Embryonic facial prominence (tissue), 1 donor: ENCODE results near the gene C1QTNF5.
A peak's percentile ranks its signal among the peaks of the same experiment; 100 is the strongest.

Experiments used
- DNase-seq: peaks from one replicate; pipeline ENCODE4 v3.0.0-alpha.2; 2016; ENCODE audit errors: extremely low spot score

C1QTNF5 gene

DNA sequence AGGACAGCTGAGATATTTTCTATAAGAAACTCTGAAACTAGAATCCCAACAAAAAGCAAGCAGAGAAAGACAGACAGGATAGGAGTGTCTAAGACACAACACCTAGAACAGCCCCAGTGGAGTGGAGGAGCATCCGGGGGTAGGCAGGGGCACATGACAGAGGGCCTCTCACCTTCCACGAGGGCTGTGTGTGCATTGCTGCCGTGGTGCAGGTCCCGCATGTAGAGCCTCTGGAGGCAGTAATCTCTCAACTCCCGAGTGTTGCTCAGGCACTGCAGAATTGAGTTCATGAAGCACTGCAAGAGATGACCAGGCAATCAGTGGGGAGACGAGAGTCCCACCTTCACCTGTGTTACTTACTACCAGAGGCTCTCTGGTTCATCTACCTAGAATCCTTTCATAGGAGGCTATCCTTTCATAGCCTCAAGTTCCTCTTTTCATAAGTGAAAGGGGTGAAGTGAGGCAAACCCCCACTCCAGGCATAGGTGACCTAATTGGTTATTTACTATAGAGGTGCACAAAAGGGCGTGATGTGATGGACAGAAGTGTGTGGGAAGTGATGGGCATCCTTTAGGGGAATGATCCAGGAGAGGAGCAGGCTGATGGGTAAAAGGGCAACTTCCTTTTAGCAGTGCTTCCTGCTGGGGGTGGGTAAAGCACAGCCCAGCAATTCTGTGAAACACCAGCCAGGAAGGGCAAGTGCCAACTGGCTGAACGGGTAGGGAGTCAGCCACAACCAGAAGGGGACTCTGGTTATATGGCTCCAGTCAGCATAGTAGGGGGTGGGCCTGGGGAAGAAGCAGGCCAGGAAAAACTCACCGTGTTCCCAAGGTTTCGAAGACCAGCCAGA, 18.9 kb upstream of the C1QTNF5 start:
- DNase-seq = no peak

DNA sequence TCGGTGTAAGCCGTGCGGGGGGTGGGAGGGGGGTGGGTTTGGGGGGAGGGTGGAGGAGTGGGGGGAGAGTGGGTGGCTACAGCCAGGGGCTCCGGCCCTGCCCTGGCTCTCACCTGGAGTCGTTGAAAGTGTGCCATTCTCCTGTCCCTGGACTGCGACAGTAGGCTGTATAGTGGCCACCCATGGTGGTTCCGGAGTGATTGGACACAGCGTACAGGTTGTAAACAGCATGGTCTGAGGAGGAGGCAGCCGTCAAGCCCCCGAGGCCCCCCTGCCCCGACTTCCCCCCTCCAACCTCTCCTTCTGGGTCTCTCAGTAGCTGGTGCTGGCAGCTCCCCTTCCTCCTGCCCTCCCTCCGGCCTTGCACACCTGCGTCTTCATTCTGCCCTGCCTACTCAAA, 16.4 kb upstream of the C1QTNF5 start:
- DNase-seq = no peak

- DNase-seq = peak; percentile 85
Measured at GRCh38 chr11:119356349-119357031, 15.8 kb upstream of the C1QTNF5 start.

GRCh38 chr11:119355091-119355843, 14.6 kb upstream of the C1QTNF5 start:
- no peak for DNase-seq

GRCh38 chr11:119352857-119353260, 12.2 kb upstream of the C1QTNF5 start:
- no peak for DNase-seq

- DNase-seq = no peak
Measured at GRCh38 chr11:119351232-119351631, 10.5 kb upstream of the C1QTNF5 start.

DNA sequence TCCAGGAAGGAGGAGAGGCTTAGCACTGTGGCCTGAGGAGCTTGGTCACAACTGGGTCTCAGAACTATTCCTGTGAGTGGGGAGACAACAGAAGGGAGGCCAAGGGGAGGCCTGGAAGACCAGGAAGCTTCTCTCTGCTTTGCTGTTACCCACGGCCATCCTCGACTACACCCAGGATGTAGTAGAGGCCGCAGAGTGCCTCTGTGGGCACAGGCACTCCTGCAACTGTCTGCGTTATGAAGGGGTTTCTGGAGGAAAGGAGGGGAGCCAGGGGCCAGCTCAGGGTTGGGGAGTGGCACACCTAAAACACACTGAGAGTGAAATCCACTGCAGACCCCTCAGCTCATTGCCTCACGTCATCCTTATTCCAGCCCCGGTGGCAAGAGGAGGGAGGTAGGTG, 9.6 kb upstream of the C1QTNF5 start:
- DNase-seq = no peak

GRCh38 chr11:119347940-119348605, 7.4 kb upstream of the C1QTNF5 start:
- no peak for DNase-seq

DNA sequence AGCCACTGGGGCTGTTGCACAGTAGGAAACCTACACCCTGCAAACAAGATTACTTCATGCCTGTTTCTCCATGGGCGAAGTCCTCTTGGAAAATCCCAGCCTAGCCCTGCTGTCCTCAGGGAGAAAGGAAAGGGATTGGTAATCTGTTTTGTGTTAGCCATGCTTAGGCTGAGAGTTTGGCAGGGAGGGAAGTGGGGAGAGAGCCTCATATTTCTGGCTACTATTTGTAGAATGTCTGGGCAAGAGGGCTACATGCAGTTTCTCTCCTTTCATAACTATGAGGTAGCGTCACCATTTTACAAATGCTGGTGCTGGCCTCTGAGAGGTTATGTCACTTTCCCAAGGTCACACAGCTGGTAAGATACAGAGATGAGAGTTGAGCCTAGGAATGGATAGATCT, 6.6 kb upstream of the C1QTNF5 start:
- DNase-seq = no peak

- no peak for DNase-seq
Measured at GRCh38 chr11:119346605-119347004, 5.9 kb upstream of the C1QTNF5 start, which contains the start of gene MFRP. Gene MFRP, minus strand, starts transcription at chr11:119346705. Its CDS starts 192 bp downstream, at chr11:119346513.

DNA sequence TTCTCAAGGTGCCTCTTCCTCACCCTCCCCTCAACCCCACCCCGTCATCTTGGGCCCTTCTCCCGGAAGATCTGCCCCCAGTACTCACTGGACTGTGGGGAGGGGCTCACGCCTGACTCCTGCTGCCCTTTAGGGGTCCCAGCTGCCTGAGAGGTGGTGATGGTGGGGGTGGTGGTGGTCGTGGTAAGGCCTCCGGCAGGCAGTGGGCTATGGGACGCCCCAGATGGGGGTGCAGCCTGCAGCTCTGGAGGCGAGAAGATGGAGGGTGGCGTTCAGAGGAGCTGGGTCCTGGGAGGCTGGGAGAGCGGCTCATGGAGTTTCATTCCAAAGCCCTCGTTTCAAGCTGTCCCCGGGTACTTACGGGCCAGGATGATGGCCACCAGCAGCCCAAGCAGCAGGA, 5.0 kb upstream of the C1QTNF5 start:
- DNase-seq = no peak

DNA sequence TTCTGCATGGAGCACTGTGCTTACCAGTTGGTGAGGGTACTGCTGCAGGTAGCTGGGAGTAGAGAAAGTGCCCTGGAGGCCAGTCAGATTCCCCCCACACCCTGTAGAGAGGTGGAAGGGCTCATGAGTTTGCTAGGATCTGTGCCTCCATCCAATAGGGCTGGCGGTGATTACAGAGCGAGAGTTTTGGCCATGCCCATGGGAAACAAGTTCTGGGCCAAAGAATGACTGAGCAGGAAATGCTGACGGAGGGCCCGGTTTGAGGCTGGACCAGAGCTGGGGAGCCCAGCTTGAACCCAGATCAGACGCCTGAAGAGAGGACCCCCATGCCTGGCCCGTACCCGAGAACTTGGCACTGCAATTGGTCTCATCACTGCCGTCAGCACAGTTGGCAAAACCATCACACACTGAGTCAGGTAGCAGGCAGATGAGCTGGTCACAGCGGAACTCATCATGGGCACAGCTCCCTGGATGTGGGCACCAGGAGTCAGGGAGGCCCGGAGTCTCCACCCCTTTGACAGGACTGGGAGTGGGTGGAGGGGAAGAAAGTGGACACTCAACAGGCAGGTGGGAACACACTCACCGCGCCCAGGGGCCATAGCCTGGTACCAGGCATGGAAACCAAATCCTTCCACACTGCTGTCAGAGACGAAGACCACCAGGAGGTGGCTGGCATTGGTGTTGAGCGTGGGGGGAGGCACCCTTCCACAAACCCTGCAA, 3.8 kb upstream of the C1QTNF5 start:
- DNase-seq = no peak

GRCh38 chr11:119343726-119344125, 3.0 kb upstream of the C1QTNF5 start:
- no peak for DNase-seq

- DNase-seq = no peak
Measured at GRCh38 chr11:119342362-119343130, 1.9 kb upstream of the C1QTNF5 start.

- DNase-seq = no peak
Measured at GRCh38 chr11:119342023-119342300, 1.3 kb upstream of the C1QTNF5 start.

DNA sequence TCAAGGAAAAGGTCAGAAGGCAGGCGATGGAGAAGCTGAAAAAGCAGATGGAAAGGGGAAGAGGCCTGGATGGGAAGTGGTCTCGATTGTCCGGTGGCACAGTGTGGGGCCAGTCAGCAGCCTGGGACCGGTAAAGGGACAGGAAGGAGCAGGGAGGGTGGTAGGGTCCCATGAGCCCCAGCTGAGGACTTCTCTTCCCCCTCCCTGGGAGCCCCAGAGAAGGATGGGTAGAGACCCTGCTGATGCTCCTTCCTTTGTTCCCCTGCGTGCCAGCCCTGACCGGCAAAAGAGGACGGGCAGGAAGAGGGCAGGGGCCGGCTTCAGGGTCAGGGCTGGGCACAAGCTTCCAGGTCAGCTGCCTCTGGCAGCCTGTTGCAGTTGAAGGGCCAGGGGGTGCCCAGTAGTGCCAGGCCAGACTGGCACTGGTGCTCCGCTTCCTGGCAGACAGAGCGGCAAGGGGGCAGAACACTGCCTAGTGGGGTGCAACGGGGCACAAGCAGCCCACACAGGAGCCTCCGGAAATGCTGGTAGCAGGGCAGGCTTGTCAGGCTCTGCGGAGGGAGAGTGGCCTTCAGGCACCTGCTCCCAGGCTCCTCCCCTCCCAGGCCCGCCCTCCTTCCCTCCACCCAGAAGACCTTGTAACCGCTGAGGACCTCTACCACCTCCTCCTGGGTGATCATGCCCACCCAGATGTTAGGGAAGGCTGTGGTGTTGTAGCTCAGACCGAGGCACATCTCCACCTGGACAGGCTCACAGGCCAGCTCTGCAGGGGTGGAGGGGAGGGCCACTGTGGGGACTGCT, 739 bp upstream of the C1QTNF5 start:
- no peak for DNase-seq

DNA sequence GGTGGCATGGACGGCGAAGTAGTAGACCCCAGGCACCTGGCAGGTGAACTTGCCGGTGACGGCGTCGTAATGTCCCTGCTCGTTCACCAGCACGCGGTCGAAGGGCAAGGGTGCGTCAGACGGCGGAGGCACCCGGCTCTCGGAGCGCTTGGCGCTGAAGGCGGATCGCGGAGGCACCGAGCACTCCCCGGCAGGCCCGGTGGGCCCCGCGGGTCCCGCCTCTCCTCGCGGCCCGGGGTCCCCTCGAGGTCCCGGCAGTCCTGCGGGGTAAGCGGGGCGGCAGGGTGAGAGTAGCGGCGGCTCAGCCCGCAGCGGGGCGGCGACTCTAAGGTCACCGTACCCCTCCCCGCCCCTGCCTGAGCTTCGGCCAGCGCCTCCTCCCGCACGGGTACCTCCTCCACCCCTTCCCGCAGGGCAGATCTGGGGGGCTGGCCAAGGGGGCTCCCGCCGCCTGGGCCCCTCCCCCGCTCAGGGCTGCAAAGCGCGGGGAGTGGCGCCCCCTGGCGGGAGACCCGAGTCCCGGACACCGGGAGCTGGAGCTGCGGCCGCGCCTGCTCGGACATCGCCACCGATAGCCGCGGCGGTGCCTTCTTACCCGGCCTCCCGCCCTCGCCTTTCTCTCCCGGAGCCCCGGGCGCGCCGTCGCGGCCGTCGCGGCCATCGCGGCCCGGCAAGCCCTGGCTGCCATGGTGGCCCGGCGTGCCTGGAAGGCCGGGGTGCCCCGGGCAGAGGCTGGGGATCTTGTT, 921 bp downstream of the C1QTNF5 start:
- no peak for DNase-seq

DNA sequence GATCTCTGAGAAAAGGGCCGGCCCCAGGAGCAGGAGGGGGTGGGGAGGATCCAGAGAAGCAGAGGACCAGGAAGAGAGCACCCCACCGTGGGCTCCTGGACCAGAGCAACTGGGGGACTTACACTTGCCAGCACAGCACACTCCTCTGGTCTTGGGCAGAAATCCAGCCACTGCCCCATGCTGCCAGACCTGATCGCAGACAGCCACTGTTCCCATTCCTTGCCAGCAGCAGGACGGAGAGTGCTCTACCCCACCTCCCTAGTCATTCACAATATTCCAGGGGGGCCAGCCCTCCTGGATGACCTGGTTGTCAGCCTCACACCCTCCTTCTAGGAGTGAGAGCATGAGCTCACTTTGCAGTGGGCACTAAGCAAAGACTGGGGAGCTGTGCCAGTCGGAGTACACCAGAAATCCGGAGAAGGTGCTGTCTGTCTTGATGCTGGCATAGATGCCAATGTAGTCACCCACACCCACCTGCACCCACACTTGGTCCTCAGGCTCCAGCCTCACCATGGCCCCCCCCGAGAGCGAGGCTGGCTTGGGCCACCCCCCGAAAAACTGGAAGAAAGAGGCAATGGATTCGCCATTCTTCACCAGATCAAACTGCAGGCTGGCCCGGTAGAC, 1.6 kb downstream of the C1QTNF5 start:
- DNase-seq = no peak
